Superior temporal gyrus (tissue), 1 donor: ENCODE data around the gene DDX50.
"Not testable (repeated sequence)": the region's sequence is repeated elsewhere in the genome, so short reads cannot be mapped to it uniquely, and the experiment has no call there.

ENCODE experiments used
- DNase-seq: peaks from one replicate; pipeline ENCODE4 v3.0.0-alpha.2; 2016; ENCODE audit errors: extremely low spot score

DDX50 gene

DNA sequence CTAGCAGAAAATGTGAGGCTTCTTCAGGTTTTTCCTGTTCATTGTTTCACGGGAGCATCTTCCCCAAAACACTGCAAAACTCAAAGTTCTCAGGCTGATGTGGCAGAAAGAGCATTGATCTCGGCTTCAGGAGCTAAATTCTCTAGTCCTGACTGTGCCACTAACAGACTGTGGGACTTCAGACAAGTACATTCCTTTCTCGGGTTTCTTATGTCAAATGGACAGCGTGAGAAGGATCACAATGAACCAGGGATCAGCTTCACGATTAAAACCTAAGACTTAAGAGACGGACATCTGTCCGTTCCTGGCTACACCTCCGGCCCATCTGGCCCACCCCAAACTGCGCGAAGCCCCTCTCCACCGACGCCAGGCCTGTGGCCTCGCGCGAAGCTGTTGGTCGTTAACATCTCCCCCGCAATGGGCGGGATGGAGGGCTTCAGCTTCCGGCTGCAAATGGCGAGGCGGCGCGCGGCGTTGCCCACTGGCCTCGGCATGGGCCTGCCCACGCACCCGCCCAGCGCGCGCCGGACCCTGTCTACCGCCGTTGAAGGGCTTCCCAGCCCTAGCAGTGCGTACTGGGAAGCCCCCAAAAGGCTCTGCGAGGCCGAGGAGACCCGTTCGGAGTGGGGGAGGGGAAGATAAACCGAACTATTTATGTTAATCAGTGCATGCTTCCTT is 549 bp upstream of the DDX50 start:
- DNase-seq = no peak

DNA sequence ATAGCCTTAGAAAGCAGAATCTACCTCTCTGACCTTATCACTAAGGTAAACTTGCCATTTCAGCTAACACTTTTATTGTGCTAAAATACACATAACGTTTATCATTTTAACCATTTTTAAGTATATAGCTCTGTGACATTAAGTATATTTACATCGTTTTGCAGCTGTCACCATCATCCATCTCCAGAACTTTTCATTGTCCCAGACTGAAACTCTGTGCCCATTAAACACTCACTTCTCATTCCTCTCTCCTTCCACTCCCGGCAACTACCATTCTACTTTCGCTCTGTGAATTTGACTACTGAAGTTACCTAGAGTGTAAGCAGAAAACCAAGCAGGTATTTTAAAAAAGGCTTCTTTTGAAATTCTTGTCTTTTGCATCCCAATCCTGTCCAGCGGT is 1.3 kb downstream of the DDX50 start:
- no peak for DNase-seq

DNA sequence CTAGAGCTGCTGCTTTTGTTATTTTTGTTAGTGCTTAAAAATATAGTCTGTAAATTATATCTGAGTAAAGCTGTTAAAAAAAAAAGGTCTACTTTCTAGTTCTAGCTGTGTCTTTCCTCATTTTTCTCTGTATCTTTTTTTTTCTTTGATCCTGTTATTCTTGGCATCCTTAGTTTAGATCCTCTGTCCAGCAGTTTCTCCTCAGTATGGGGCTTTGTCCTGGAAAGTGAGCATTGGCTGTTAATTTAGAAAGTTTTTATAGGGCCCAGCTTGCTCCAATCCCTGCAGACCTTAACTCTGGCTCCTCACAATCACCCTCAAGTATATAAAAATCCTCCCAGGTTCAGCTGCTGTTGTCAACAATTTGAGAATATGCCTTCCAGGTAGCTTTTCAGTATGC is 23.5 kb downstream of the DDX50 start:
- DNase-seq = no peak

DNA sequence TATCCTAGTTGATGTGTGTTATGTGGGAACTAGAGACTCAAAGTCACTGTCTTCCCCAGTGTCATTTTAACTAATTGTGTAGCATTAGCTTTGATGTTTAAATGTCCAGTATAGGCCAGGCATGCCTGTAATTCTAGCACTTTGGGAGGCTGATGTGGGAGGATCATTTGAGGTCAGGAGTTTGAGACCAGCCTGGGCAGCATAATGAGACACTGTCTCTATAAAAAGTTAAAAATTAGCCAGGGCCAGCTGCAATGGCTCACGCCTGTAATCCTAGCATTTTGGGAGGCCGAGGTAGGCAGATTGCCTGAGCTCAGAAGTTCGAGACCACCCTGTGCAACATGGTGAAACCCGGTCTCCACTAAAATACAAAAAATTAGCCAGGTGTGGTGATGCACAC is 24.4 kb downstream of the DDX50 start:
- no peak for DNase-seq

DNA sequence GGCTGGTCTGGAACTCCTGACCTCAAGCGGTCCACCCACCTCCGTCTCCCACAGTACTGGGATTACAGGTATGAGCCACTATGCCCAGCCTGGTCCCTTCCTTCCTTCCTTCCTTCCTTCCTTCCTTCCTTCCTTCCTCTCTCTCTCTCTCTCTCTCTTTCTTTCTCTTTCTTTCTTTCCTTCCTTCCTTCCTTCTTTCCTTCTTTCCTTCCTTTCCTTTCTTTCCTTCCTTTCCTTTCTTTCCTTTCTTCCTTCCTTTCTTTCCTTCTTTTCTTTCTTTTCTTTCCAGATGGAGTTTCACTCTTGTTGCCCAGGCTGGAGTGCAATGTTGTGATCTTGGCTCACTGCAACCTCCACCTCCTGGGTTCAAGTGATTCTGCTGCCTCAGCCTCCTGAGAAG is 28.0 kb downstream of the DDX50 start:
- DNase-seq = not testable (repeated sequence)

DNA sequence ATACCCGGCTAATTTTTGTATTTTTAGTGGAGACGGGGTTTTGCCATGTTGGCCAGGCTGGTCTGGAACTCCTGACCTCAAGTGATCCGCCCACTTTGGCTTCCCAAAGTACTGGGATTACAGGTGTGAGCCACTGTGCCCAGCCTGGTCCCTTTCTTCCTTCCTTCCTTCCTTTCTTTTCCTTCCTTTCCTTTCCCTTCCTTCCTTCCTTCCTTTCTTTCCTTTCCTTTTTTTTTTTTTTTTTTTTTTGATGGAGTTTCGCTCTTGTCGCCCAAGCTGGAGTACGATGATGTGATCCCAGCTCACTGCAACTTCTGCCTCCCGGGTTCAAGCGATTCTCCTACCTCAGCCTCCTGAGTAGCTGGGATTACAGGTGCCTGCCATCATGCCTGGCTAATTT is 28.8 kb downstream of the DDX50 start:
- DNase-seq = not testable (repeated sequence)

DNA sequence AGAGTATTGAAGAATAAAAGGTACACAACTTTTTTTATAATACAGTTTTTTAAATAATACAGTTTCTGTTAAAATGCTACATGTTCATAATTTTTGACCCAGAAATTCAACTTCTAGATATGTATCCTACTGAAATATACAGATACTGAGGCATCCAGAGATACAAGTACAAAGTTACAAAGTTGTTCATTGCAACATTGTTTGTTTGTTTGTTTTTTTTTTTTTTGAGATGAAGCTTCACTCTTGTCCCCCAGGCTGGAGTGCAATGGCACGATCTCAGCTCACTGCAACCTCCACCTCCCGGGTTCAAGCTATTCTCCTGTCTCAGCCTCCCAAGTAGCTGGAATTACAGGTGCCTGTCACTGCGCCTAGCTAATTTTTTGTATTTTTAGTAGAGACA is 31.7 kb downstream of the DDX50 start:
- not testable (repeated sequence) for DNase-seq

DNA sequence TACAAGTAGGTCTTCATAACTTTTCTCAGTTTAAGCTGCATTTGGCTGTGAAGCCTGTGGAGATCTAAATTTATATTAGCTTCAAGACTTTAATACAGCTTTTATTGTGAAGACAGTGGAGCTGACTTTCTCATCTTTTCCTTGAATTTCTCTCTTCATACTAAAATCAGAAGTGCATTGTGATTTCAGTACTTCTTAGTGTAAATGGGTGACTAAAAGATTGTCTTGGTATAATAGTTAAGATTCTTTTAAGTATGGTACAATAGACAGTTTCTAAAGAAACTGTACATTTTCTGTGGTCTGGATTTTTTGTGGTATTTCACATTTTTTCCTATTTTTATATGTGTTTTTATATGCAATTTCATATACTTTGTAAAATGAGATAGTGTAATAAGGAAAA is 33.9 kb downstream of the DDX50 start:
- DNase-seq = no peak

DNA sequence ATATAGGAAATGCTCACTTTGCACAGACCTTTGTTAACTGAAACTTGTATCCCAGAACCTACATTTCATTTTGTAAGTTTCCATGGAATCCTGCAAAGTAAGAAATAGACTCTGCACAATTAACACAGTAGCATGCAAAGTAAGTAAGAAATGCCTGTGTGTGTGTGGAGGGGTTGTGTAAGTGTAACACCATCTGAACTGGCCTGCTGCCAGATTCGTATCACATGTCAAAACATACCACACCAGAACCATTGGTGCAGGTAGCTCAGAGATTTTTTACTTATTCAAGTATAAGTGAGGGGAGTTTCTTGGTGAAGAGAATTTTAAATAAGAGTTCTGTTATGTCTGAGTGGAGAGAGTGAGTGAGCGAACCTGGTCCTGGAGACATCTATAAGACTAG is 37.0 kb downstream of the DDX50 start:
- DNase-seq = no peak

DNA sequence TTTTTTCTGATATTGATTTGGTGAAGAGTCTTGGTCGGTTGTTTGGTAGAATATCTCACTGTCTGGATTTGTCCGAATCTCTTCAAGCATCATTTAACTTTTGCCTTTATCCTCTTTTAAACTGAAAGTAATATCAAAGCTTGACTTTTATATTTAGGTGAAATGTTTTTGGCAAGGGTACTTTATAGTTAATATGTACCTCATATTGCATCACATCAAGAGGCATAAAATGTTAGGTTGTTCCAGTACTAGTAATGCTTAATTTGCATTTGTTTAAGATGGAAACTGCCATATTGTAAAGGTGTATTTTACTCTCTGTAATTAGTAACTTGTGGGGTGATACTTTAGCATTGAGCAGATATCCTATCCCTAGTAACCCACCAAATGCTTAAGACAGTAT is 37.8 kb downstream of the DDX50 start:
- DNase-seq = no peak

DNA sequence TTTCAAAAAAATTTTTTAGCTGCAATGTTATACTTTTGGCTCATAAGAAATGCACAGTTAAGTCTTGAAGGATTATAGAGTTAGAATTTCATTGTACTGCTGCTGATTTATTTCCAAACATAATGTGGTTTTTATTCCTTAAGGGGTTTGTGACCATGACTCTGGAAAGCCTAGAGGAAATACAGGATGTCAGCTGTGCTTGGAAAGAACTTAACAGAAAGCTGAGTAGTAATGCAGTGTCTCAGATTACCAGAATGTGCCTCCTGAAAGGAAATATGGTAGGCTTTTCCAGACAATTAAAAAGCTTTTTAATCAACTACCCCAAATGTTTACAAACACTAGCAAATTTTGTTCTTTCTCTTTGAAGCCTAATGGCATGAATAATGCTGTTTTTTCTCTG is 39.8 kb downstream of the DDX50 start:
- DNase-seq = not testable (repeated sequence)

DNA sequence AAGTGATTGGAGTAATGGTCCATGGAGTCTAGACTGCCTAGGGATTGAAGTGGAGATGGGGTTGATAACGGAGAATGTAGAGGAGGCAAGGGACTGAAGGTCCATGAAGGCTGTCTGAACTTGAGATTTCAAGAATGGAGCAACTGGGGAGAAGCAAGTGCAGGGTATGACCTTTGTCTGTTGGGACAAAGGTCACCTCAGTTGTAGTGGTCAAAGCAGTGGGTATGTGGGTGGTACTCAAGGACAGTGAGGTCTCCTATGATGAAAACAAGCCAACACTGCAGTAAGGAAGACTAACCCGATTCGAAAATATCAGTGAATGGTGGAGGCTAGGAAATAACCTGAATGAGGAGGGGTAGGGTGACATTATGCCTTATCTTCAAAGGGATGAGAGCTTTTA is 49.5 kb downstream of the DDX50 start:
- no peak for DNase-seq

DNA sequence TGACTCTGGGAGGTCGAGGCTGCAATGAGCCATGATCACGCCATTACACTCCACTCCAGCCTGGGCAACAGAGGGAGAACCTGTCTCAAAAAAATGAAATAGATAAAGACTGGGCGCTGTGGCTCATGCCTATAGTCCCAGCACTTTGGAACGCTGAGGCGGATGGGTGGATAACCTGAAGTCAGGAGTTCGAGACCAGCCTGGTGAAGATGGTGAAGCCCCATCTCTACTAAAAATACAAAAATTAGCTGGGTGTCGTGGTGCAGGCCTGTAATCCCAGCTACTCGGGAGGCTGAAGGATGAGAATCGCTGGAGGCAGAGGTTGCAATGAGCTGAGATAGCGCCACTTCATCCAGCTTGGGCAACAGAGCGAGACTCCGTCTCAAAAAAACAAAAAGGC is 53.8 kb downstream of the DDX50 start:
- no peak for DNase-seq

DNA sequence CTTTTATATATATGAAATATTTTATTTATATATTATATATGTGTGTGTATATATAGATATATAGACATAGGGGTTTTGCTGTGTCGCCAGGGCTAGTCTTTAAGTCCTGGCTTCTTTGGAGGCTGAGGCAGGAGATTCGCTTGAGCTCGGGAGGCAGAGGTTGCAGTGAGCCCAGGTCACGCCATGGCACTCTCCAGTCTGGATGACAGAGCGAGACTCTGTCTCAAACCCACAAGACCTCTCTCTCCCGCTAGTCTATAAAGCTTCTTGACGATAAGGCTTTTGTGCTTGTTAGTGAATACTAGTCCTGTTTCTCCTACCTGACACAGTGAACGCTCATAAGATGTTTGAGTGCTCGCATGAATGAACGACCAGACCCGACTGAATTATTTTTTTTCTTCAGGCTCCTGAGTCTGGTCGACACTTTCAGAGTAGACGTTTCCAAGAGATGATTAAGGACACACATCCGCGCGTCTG is 54.3 kb downstream of the DDX50 start:
- DNase-seq = no peak

DNA sequence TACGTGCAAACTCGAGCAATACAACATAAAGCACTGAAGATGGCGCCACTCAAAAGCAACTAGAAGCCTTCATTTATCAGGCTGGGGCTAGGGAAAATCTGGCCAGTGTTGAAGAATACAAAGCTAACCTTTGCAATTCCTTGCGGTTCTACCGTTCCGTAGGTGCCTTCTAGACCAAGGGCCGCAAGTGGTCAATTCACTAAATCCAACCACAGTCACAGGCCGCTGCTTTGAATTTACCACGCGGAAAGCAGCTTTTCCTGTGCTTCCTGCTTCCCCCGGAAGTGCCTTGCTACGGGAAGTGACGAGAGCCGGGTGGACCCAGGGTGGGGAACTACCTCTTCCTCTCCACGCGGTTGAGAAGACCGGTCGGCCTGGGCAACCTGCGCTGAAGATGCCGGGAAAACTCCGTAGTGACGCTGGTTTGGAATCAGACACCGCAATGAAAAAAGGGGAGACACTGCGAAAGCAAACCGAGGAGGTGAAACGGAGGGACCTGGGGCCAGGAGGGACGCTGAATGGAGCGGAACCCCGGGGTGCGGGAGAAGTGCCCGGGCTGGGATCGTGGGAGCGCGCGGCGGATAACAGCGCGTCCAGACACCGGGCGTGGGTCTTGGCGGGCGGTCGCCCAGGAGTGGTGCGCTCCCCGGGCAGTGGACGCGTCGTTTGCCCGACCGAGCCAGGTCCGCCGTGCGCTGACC is 54.9 kb downstream of the DDX50 start, which contains the start of gene DDX21:
TSS of gene DDX21 (plus strand) at position 339 of the 701 bp plus-strand sequence. CDS start at position 395, 56 bp downstream.
- peak; percentile 98 for DNase-seq

DNA sequence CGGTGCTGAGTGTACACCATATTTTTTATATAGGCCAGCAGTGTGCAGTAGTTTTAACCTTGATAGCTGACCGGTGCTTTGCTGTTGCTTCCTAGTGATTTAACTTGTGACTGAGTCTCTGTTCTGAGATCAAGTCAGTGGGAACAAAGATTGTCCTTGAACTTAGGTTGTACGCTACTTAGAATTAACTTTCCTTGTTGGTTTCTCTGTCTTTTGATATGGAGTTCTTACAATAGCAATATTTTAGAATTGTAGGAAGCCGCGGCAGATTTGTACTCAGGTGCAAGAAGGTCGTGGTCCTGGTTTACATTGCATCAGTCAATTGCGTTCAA is 56.1 kb downstream of the DDX50 start:
- DNase-seq = no peak

DNA sequence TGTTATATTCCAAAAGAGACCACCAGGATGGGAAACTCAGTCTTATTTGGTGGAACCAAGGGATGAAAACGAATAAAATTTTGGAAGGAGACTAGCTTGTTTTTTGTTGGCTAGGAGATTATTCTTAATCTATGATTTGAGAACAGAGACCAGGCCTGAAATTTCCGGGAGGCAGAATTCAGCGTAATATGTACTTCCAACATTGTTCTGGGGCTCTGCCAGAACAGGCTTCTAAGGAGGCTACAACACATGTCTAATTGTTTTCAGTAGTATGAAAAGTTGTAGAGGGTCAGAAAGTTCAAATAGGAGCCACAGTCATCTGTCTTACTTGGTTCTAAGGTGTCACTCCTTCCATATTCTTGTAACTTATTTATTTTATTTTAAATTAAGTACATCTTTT is 56.5 kb downstream of the DDX50 start:
- DNase-seq = no peak

DNA sequence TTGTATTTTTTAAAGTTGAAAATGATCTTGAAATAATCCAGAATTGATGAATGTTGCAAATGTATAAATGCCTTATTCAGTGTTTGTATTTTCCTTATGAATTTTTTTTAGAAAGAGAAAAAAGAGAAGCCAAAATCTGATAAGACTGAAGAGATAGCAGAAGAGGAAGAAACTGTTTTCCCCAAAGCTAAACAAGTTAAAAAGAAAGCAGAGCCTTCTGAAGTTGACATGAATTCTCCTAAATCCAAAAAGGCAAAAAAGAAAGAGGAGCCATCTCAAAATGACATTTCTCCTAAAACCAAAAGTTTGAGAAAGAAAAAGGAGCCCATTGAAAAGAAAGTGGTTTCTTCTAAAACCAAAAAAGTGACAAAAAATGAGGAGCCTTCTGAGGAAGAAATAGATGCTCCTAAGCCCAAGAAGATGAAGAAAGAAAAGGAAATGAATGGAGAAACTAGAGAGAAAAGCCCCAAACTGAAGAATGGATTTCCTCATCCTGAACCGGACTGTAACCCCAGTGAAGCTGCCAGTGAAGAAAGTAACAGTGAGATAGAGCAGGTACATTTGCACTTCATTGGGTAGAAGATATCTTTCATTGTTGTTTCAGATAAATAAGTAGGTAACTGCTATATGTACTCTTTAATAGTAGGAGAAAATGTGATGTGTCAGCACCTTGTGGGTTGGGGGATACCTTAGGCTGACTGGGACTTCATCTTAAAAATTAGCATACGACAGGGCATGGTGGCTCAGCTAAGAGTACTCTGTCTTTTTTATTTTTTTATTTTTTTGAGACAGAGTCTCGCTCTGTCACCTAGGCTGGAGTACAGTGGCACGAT is 58.8 kb downstream of the DDX50 start:
- no peak for DNase-seq

DNA sequence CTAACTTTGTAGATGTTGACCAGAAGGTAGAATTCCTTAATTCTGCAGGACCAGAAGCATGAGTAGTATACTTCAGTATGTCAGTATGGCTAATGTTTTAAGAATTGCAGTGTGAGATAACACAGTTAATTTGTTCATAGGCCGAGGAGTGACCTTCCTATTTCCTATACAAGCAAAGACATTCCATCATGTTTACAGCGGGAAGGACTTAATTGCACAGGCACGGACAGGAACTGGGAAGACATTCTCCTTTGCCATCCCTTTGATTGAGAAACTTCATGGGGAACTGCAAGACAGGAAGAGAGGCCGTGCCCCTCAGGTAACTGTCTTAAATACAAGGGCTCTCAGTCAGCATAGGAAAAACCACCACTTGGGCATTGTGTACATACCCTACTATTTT is 62.0 kb downstream of the DDX50 start:
- no peak for DNase-seq

DNA sequence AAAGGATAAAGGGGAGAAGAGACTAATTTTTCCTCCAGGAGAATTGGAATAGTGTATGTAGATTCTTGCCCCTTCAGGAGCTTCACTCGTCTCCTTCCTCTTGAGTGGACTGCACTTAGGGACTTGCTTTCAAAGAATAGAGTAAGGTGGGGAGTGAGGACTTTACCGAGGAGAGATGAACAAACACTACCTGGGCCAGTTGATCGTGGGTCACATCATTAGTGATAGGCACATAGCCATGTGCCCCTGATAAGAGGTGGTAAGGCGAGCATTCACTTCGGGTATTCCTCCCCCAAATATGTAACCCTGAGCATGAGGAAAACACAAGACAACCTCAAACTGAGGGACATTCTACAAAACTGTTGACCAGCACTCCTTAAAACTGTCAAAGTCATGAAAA is 72.9 kb downstream of the DDX50 start:
- DNase-seq = no peak

DNA sequence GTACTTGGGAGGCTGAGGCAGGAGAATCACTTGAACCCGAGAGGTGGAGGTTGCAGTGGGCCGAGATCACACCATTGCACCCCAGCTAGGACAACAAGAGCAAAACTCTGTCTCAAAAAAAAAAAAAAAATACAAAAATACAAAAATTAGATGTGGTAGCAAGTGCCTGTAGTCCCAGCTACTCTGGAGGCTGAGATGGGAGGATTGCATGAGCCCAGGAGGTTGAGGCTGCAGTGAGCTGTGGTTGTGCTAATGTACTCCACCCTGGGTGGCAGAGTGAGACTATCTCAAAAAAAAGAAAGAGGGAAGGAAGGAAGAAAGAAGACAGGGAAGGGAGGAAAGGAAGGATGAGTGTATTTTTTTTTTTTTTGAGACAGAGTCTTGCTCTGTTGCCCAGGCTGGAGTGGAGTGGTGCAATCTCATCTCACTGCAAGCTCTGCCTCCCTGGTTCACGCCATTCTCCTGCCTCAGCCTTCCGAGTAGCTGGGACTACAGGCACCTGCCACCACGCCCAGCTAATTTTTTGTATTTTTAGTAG is 74.9 kb downstream of the DDX50 start:
- DNase-seq = not testable (repeated sequence)

DNA sequence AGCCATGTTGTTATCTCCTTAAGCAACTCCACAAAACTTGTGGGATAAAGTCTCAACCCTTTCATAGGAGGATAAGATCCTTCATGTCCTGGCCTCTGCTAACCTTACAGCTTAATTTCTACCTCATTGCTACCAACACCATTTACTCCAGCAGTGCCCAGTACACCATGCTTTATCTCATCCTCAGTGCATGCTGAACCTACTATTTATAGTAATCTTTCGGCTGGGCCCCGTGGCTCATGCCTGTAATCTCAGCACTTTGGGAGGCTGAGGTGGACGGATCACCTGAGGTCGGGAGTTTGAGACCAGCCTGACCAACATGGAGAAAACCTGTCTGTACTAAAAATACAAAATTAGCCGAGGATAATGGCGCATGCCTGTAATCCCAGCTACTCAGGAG is 78.6 kb downstream of the DDX50 start:
- DNase-seq = not testable (repeated sequence)
